Hepatocyte (in vitro differentiated cells): ENCODE data around the gene DRD3.

ENCODE experiments used
- EZH2 ChIP-seq: fragments of 200-600 bp; sonication (generic); IDR thresholded peaks from 2 replicates; pipeline ENCODE4 v1.6.1; 2016; ENCODE audit warnings: antibody characterized with exemption, mild to moderate bottlenecking, borderline replicate concordance
- EZH2phosphoT487 ChIP-seq: fragments of 200-600 bp; sonication (generic); IDR thresholded peaks from one replicate; pipeline ENCODE4 v1.6.1; 2018; ENCODE audit warnings: antibody characterized with exemption, mild to moderate bottlenecking, low read depth, moderate library complexity; ENCODE audit not compliant: unreplicated experiment, severe bottlenecking
- TF ChIP-seq, protein P1 (sequence below): fragments of 200-600 bp; sonication (generic); IDR thresholded peaks from 2 replicates; pipeline ENCODE4 v1.5.1; 2016; ENCODE audit warnings: antibody characterized with exemption, mild to moderate bottlenecking; ENCODE audit not compliant: poor library complexity

DNA sequence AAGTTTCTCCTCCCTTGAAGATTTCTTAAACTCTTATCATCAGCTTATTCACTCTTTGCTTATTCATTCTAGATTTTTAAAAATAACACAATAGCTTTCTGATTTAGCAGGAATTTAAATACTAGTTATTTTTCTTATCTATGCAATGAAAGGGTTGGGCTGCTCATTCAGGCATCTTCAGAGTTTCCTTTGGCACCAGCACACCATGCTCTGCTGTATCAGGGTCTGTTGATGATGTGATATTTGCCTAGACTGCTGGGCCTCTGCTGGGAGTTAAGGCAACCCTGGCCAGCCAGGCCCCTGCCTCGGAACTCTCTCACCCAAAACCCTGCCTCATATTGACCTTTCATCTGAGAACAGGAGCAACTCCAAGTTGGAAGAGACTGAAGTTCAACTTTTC lies 35.0 kb downstream of the DRD3 start:
- TF ChIP-seq EZH2 = no peak
- TF ChIP-seq, protein P1, sequence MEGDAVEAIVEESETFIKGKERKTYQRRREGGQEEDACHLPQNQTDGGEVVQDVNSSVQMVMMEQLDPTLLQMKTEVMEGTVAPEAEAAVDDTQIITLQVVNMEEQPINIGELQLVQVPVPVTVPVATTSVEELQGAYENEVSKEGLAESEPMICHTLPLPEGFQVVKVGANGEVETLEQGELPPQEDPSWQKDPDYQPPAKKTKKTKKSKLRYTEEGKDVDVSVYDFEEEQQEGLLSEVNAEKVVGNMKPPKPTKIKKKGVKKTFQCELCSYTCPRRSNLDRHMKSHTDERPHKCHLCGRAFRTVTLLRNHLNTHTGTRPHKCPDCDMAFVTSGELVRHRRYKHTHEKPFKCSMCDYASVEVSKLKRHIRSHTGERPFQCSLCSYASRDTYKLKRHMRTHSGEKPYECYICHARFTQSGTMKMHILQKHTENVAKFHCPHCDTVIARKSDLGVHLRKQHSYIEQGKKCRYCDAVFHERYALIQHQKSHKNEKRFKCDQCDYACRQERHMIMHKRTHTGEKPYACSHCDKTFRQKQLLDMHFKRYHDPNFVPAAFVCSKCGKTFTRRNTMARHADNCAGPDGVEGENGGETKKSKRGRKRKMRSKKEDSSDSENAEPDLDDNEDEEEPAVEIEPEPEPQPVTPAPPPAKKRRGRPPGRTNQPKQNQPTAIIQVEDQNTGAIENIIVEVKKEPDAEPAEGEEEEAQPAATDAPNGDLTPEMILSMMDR = no peak
- no peak for TF ChIP-seq EZH2phosphoT487
